Ovary (tissue), 9 donors: ENCODE data around the gene TNFSF8. TPM values are rescaled to one million over a fixed set of nuclear protein-coding genes. Genes with fewer than 3 reads are reported as not detected.

Experiments
- DNase-seq, 5 donors: peaks; one replicate each; pipeline ENCODE4 v3.0.0-alpha.2; 2019 to 2020
- H3K27ac ChIP-seq, 2 donors: fragments of 200-600 bp; one replicate each; pipeline versions ENCODE4 v1.5.1 to v1.8.0; 2019 to 2022
- H3K27me3 ChIP-seq: fragments of 200-600 bp; one replicate; pipeline ENCODE4 v1.8.0; 2022
- H3K36me3 ChIP-seq: fragments of 200-600 bp; sonication (generic); one replicate; pipeline ENCODE4 v1.5.1; 2019
- H3K4me1 ChIP-seq: one replicate; pipeline ENCODE4 v1.8.1; 2013; ENCODE audit warnings: mild to moderate bottlenecking, moderate library complexity; ENCODE audit not compliant: insufficient read depth
- H3K4me3 ChIP-seq: fragments of 200-600 bp; sonication (generic); one replicate; pipeline ENCODE4 v1.5.1; 2017
- H3K9me3 ChIP-seq, 2 donors: fragments of 200-600 bp in 1 of 2; sonication (generic) in 1 of 2; one replicate each; pipeline versions ENCODE4 v1.5.1 to v1.8.1; 2013 to 2019; ENCODE audit warnings: mild to moderate bottlenecking in 1 of 2, moderate library complexity in 1 of 2
- EP300 ChIP-seq: sonication (generic); formaldehyde crosslinking; IDR thresholded peaks from one replicate; pipeline ENCODE4 v1.6.1; 2017; ENCODE audit warnings: antibody characterized with exemption
- POLR2A ChIP-seq: fragments of 450-650 bp; IDR thresholded peaks from one replicate; pipeline ENCODE4 v1.6.1; 2017; ENCODE audit warnings: antibody characterized with exemption, mild to moderate bottlenecking, moderate library complexity
- WGBS, 3 donors: extraction: QIAGEN DNeasy Blood & Tissue Kit in 1 of 3; methylation state at CpG; one replicate each; pipeline versions ENCODE4 v1.1.5 to v1.1.7; 2013 to 2017; 5-methylcytosine and 5-hydroxymethylcytosine counted together
- intact Hi-C, 4 donors: fragments of 100-400 bp; cut with DNase I; formaldehyde crosslinking; loops; one replicate each; pipeline versions ENCODE4 v1.11.0 to v1.15.1; 2022 to 2023
- polyA plus RNA-seq, 2 donors: library from polyadenylated mRNA; stranded (reverse); fragments of 200-250 nt in 1 of 2; fragments of 350-450 nt in 1 of 2; fragmentation: Illumina TruSeq in 1 of 2; extraction: RNeasy Lipid Tissue Mini Kit (QIAGEN cat#74804) in 1 of 2; gene quantifications; one replicate each; pipeline ENCODE4 v1.2.3, GENCODE V29; 2013 to 2014
- total RNA-seq, 7 donors: library from RNA; depleted of rRNA in 2 of 7; stranded (reverse); fragments of >200 nt in 2 of 7; fragmentation: NEBNext Ultra II Directional in 3 of 7; extraction: Animal tissue kit (Norgen Biotek cat#: 25700) in 3 of 7; gene quantifications; one replicate each; pipeline versions ENCODE4 v1.1.0 to v1.2.4, GENCODE V29; 2016 to 2023
- TF ChIP-seq, protein P1 (sequence below), 3 donors: fragments of 450-650 bp in 2 of 3; fragments of 200-600 bp in 1 of 3; IDR thresholded peaks; one replicate each; pipeline versions ENCODE4 v1.5.1 to v1.8.0; 2016 to 2022; ENCODE audit warnings: antibody characterized with exemption in 3 of 3, mild to moderate bottlenecking in 1 of 3
- donor health status: DM: no; HTN: no; CAD: no; lungs with moderate emphysema.
- donor health status: DM: no; HTN: no; CAD: no.
- donor health status: Bipolar disorder and iron deficiency.
- donor health status: DM: yes; HTN: yes; CAD: no.
- donor health status: DM: no; HTN: no; CAD: no.
- donor health status: DM: yes; HTN: yes; CAD: no.

Gene TNFSF8
- total and polyA plus RNA-seq, 9 donors = 0.38 to 5.2 (median 1.0) TPM

DNA sequence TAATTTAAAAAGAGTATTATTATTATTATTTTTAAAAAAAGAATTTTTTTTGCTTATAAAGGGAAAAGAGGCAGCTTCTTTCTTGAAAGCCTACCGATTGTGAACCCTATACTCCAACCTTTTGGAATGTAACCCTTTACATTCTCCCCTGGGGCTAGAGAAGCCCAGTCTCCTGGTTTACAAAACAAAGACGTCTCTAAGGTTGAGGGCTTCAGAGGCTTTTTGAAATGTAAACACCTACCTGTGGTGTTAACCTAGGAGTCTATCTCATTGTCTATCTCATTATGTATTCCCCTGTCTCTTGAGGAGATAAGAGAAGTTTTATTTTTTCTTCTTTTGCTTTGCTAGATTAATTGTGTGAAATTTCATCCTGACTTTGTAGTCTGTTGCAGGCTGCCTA is 4.7 kb downstream of the TNFSF8 start:
- 36 to 53% (median 47%) methylated on average over 2 of the region's 2 CpGs for WGBS, 3 donors
- Histone ChIP-seq H3K36me3 (no peaks in the 10 kb centered on the region), H3K27me3 (no peaks in the 10 kb centered on the region), H3K4me3 (no peak overlapping the region), H3K9me3 (no peaks in the 10 kb centered on the region), H3K4me1 (no peaks in the 10 kb centered on the region), H3K27ac (no peak overlapping the region)
- DNase-seq = no peak
- TF ChIP-seq EP300 (no peak), POLR2A (no peak)
- TF ChIP-seq, protein P1, sequence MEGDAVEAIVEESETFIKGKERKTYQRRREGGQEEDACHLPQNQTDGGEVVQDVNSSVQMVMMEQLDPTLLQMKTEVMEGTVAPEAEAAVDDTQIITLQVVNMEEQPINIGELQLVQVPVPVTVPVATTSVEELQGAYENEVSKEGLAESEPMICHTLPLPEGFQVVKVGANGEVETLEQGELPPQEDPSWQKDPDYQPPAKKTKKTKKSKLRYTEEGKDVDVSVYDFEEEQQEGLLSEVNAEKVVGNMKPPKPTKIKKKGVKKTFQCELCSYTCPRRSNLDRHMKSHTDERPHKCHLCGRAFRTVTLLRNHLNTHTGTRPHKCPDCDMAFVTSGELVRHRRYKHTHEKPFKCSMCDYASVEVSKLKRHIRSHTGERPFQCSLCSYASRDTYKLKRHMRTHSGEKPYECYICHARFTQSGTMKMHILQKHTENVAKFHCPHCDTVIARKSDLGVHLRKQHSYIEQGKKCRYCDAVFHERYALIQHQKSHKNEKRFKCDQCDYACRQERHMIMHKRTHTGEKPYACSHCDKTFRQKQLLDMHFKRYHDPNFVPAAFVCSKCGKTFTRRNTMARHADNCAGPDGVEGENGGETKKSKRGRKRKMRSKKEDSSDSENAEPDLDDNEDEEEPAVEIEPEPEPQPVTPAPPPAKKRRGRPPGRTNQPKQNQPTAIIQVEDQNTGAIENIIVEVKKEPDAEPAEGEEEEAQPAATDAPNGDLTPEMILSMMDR (IDR thresholded peaks at IDR 0.05) = no peak
- intact Hi-C loops = no loop called here

DNA sequence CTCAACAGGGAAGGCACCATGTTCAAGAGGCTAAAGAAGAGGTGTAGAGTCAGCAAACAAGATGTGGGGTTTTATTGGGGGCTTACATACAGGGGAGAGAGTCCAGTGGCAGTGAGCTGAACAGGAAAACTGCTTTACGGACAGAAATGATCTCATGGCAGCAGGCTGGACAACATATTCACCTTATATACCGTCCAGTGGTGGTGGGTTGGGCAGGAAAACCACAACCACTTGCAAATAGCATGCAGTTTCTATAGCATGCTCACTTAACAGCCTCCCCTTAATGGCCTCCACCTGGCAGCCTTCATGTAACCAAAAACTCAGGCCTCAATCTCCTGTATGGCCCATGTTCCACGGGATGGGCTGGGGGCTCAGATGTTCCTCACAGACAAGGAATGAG is 5.4 kb downstream of the TNFSF8 start:
- H3K4me3 ChIP-seq = no peak overlapping the region
- H3K27ac ChIP-seq = no peak overlapping the region
- no peaks in the 10 kb centered on the region for H3K36me3 ChIP-seq
- no peaks in the 10 kb centered on the region for H3K27me3 ChIP-seq
- no peaks in the 10 kb centered on the region for H3K9me3 ChIP-seq
- TF ChIP-seq EP300 = no peak
- no peak for TF ChIP-seq POLR2A
- TF ChIP-seq, protein P1 (IDR thresholded peaks at IDR 0.05) = no peak
- 75 to 78% (median 78%) methylated on average over 3 of the region's 3 CpGs for WGBS, 3 donors
- no peaks in the 10 kb centered on the region for H3K4me1 ChIP-seq
- intact Hi-C loops = no loop called here
- DNase-seq = no peak

DNA sequence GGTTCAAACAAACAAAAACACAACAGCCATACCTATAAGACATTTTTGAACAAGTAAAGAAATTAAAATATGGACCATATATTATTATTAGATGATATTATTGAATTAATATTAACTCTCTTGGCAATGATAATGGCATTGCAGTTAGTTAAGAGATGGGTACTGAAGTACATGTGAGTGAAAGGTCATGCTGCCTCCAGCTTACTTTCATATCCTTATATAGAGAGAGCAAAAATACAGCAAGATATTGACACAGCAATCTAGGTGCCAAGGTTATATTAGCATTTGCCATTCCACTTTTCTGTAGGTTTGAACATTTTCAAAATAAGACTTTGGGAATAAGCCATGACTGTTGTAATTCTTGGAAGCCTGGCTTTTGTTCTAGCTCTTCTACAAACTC is 6.1 kb downstream of the TNFSF8 start:
- Histone ChIP-seq H3K9me3 (no peaks in the 10 kb centered on the region), H3K4me3 (no peak overlapping the region), H3K27me3 (no peaks in the 10 kb centered on the region), H3K27ac (no peak overlapping the region), H3K4me1 (no peaks in the 10 kb centered on the region), H3K36me3 (no peaks in the 10 kb centered on the region)
- intact Hi-C loops = no loop called here
- no peak for TF ChIP-seq EP300
- no peak for TF ChIP-seq POLR2A
- TF ChIP-seq, protein P1 (IDR thresholded peaks at IDR 0.05) = no peak
- DNase-seq = no peak

DNA sequence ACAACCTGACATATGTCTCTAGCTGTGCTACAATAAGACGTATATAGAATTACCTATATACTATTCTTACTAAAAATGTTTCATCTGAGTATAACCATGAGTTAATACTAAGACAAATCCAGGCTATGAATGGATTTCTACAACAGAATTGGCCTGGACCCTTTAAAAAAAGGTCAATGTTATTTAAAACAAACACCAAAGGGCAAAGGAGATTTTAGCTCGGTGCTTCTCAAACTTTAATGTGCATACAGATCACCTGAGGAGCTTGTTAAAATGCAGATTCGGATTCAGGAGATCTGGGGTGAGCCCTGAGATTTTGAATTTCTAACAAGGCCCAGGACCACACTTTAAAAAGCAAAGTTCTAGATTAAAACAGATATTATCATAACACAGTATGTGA is 6.5 kb downstream of the TNFSF8 start:
- H3K9me3 ChIP-seq = no peaks in the 10 kb centered on the region
- H3K36me3 ChIP-seq = no peaks in the 10 kb centered on the region
- H3K27ac ChIP-seq = no peak overlapping the region
- no peak for DNase-seq
- TF ChIP-seq POLR2A (no peak), EP300 (no peak)
- TF ChIP-seq, protein P1 (IDR thresholded peaks at IDR 0.05) = no peak
- H3K4me3 ChIP-seq = no peak overlapping the region
- H3K27me3 ChIP-seq = no peaks in the 10 kb centered on the region
- whole genome bisulfite sequencing, 3 donors = 75 to 78% (median 78%) methylated on average over 3 of the region's 3 CpGs
- H3K4me1 ChIP-seq = no peaks in the 10 kb centered on the region
- intact Hi-C loops = no loop called here

DNA sequence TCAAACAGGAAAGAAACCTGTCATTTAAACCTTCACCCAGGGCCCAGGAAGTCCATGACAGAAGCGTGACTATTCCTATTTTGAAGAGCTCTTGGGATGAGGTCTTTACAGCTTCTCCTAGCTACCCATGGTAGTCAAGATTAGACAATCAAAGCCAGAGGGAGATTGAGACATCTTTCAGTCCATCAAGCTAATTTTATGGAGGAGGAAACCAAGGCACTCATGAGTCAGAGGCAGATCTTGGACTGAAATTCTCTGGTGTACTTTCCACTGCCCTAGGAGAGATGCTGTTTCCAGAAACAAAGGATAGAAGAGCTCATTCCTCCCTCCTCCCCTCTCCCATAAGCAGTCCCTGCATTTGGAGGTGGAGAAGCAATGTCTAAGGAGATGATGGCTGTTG is 9.2 kb downstream of the TNFSF8 start:
- WGBS, 3 donors = 87 to 93% (median 91%) methylated on average over 1 of the region's 1 CpG
- no peak for TF ChIP-seq POLR2A
- TF ChIP-seq EP300 = no peak
- TF ChIP-seq, protein P1 (IDR thresholded peaks at IDR 0.05) = no peak
- Histone ChIP-seq H3K4me1 (no peaks in the 10 kb centered on the region), H3K36me3 (no peaks in the 10 kb centered on the region), H3K9me3 (no peaks in the 10 kb centered on the region), H3K27ac (no peak overlapping the region), H3K4me3 (no peak overlapping the region), H3K27me3 (no peaks in the 10 kb centered on the region)
- no peak for DNase-seq
- intact Hi-C loops = no loop called here
